Ovary (tissue), 3 donors: ENCODE measurements around the gene NRN1L.

Experiments used
- CTCF ChIP-seq, 3 donors: fragments of 450-650 bp in 2 of 3; fragments of 200-600 bp in 1 of 3; IDR thresholded peaks; one replicate each; pipeline versions ENCODE4 v1.5.1 to v1.8.0; 2016 to 2022; ENCODE audit warnings: antibody characterized with exemption in 3 of 3, mild to moderate bottlenecking in 1 of 3
- EP300 ChIP-seq: sonication (generic); formaldehyde crosslinking; IDR thresholded peaks from one replicate; pipeline ENCODE4 v1.6.1; 2017; ENCODE audit warnings: antibody characterized with exemption
- POLR2A ChIP-seq: fragments of 450-650 bp; IDR thresholded peaks from one replicate; pipeline ENCODE4 v1.6.1; 2017; ENCODE audit warnings: antibody characterized with exemption, mild to moderate bottlenecking, moderate library complexity
- donor health status: DM: no; HTN: no; CAD: no.

DNA sequence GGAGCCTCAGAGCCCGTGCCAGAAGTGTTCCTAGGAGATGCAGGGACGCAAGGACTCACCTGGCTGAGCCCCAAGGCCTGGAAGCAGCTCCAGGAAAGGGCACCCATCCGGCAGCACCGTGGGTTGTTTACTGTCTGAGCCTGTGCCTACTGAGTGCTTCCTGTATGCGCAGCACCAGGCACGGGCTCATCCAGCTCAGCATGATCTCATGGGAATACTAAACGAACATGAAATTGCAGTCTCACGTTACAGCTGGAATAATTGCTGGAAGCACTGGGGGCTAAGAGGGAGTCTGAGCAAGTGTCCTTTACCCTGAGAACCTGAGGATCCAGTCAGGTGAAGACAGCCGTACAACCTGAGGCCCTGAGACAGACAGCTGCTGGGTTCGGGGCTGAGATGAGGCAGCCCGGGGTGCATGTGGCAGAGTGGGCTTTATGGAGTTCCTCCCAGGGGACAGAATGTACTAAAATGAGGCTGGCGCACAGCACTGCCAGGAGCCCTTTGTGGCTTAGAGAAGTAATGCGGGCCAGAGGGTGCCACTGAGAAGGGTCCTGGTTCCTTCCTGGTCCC lies 41.6 kb downstream of the NRN1L start:
- TF ChIP-seq CTCF (IDR thresholded peaks at IDR 0.05) = no peak
- TF ChIP-seq POLR2A = no peak
- TF ChIP-seq EP300 = no peak
